ENCODE data around the gene STOML2. TPM values are rescaled to one million over a fixed set of nuclear protein-coding genes. Genes with fewer than 3 reads are reported as not detected.

The STOML2 gene, protein sequence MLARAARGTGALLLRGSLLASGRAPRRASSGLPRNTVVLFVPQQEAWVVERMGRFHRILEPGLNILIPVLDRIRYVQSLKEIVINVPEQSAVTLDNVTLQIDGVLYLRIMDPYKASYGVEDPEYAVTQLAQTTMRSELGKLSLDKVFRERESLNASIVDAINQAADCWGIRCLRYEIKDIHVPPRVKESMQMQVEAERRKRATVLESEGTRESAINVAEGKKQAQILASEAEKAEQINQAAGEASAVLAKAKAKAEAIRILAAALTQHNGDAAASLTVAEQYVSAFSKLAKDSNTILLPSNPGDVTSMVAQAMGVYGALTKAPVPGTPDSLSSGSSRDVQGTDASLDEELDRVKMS
- 170 and 194 TPM in 2 replicates for total RNA-seq

DNA sequence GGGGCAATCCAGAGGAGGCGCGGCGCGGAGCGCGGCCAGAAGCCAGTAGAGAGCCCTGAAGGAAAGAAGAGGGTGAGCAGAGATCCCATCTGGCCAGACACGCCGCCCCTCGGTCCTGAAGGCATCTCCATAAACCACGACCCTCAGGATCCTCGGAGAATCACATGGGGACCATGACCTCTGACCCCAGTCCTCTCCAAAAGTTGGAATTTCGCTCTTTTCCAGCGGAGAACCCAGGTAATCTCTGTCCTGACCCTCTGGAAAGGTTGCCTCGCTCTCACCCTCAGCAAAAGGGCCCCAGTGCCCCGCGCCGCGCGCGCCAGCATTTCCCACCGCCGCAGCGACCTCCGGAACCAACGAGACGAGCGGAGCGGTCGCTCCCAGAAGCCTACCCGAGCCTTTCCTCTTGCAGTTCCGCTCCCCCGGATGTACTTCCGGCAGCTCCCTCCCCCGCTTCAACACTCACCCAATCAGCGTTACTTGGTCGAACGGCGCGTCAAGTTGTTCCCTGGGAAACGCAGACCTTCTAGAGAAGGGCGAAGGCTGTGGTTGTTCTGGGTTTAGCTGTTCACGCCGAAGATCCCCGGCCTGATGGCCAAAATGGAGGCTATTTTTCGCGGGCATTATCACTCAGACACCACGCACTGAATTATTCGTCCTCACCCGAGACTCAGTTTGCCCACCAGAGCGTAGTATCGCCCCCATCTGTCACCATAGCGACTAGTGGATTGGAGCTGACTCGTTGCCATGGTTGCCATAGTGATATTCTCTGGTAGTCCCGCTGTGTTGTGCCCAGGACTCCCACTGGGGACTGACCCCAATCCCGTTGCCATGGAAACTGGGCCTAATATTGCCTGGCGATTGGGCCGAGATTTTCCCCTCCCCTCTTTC, at the start of gene STOML2:
Gene STOML2 (minus strand): TSS at position 363 of the 891 bp plus-strand sequence. CDS start 37 bp downstream, at position 326.

DNA sequence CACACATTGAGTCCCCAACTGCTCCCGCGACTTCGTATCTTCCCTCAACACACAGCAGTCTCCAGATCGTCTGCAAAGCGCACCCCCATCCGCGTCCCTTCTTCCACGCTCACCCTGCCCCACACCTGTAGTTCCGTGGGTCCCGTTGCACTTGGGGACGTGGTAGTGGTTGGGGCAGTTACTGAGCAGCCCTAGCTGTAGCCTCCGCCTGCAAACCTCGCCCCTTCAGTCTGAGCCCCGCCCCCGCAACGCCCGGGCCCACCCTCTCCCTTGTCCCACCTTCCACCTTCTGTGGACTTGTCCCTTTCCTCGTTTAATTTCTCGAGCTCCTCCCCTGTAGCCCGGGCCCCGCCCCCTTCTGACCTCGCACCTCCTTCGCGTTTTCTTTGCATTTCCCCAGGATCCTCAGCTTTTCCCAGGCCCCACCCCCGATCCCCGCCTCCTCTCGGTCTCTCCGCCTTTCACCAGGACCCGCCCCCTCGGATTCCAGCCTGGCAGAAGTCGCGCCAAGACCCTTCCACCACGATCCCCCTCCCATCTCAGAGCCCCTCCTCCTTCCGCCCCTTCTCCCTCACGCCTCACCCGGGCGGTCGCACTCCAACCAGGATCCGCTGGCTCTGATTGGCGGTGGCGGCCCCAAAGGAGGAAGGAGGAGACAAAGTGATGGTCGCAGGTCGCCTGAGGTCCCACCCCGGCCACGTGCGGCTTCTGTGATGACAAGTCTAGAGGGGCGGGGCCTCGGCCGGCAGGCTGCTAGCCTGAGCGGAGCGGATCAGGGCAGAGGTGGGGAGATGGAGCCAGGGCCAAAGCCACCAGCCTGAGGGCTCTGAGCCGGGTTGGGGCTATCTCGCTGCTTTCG, 13.0 kb upstream of the STOML2 start, which contains the start of gene ATOSB:
Gene ATOSB (minus strand): TSS at position 183 of the 859 bp plus-strand sequence. CDS start 7,588 bp downstream, outside the sequence.

DNA sequence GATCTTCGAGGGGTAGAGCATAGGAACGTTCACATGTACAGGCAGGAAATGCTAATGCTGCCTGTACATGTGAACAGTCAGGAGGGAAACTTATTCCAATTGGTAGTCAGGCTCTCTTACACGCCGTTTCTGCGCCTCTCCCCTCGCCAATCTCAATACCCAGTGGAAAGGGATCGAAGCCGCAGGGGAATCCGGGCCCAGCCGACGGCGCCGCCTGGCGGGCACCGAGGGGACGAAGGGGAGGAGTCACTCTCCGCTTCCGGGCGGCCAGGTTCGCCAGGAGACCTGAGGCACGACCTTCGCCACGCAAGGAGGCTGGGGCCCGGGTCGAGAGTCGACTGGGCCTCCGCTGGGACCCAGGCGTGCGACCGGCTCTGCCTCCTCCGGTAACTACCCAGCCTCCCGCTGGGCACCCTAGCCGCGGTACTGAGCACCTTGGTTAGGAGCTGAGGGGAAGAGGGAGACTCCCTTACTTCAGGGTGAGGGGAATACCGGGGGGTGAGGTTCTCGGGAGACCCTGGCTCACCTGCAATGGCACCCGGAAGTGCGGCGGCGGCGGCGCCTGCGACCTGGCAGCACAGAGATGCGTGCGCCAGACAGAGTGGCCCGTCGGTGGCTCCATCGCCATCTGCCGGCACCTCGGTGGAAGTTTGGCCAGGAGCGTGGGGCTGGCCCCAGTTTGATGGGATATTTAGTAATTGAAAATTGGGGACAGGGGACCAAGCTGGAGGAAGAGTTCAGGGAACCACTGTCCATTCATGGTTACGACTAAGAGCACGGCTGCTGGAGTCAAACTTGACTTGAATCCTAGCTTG, 6.7 kb downstream of the STOML2 start, which contains the start of gene PIGO:
Gene PIGO (minus strand): TSS at position 557 of the 815 bp plus-strand sequence. CDS start 1,026 bp downstream, outside the sequence.

GRCh38 chr9:35079426-35080341, 23.2 kb downstream of the STOML2 start, which contains the start of gene FANCG:
Gene FANCG, minus strand, starts transcription at chr9:35079942. Its CDS starts 418 bp downstream, at chr9:35079524.

DNA sequence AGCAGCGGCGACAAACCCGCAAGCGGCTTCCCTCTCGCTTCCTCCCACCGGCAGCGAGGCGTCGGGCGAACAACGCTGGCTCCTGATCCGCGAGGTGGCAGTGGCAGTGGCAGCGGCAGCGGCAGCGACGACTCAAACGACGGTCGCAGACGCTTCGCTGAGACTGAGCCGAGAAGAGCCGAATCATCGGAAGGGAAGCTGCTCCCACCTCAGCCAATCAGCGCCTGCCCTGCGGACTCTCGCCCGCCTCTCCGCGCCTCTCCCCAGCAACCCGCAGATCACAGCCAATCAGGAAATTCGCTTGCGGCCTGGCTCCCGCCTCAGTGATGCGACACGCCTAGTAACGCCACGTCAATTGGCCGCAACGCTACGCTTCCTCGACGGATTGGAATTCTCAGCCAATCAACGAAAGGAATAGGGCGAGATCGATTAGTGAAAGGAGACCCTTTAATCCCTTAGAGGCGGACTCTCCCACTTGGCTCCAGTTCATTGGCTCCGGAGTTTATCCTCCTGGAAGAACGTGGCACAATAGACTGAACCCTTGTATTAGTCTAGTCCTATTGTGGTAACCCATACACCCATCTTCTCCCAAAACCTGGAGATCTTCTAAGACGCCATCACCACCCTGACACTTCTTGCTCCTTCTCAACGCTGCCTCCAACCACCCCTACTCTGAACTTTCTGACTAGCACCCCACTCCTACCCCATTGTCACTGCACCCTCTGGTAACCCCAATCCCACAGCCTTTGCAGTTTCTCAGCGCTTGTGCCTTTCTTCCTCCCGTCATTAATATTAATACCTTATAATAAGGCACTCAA, 30.3 kb downstream of the STOML2 start, which contains the start of gene VCP:
Gene VCP (minus strand): TSS at position 165 of the 818 bp plus-strand sequence. CDS start 272 bp downstream, outside the sequence.

Other genes starting within 250 kb of the STOML2 start
- not detected in 2 replicates for gene PHF24, start 144.8 kb downstream of the STOML2 start, total RNA-seq
- gene DNAJB5, start 113.4 kb downstream of the STOML2 start, total RNA-seq, result 6.0 and 6.2 TPM in 2 replicates
- 411 and 514 TPM in 2 replicates for gene VCP, start 30.5 kb downstream of the STOML2 start, total RNA-seq
- 20.4 and 21.2 TPM in 2 replicates for gene FANCG, start 23.2 kb downstream of the STOML2 start, total RNA-seq
- 12.4 and 13.1 TPM in 2 replicates for gene PIGO, start 6.5 kb downstream of the STOML2 start, total RNA-seq
- 49.0 and 50.9 TPM in 2 replicates for gene ATOSB, start 12.7 kb upstream of the STOML2 start, total RNA-seq
- gene UNC13B, start 58.9 kb upstream of the STOML2 start, total RNA-seq, result 42.1 and 49.7 TPM in 2 replicates

Data from vein endothelial cell (primary cell).